Measurements from ENCODE around the gene DGKB.

DNA sequence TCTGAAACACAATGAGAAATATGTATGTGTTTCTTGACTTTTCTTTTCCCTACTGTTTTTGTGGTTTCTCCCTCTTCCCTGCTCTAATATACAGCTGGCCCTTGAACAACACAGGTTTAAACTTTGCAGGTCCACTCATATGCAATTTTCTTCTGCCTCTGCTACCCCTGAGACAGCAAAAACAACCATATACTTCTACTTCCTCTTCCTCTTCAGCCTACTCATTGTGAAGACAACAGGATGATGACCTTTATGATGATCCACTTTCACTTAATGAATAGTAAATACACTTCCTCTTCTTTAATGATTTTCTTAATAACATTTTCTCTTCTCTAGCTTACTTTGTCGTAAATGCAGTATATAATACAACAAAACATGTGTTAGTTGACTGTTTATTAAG lies 35.0 kb upstream of the DGKB start:
- TF ChIP-seq, protein P1, sequence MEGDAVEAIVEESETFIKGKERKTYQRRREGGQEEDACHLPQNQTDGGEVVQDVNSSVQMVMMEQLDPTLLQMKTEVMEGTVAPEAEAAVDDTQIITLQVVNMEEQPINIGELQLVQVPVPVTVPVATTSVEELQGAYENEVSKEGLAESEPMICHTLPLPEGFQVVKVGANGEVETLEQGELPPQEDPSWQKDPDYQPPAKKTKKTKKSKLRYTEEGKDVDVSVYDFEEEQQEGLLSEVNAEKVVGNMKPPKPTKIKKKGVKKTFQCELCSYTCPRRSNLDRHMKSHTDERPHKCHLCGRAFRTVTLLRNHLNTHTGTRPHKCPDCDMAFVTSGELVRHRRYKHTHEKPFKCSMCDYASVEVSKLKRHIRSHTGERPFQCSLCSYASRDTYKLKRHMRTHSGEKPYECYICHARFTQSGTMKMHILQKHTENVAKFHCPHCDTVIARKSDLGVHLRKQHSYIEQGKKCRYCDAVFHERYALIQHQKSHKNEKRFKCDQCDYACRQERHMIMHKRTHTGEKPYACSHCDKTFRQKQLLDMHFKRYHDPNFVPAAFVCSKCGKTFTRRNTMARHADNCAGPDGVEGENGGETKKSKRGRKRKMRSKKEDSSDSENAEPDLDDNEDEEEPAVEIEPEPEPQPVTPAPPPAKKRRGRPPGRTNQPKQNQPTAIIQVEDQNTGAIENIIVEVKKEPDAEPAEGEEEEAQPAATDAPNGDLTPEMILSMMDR (IDR thresholded peaks at IDR 0.05): no peak
- TF ChIP-seq POLR2A (IDR thresholded peaks at IDR 0.05): no peak
